Panc1 (cell line): ENCODE measurements around the gene COTL1.

Experiments
- CTCF ChIP-seq: fragments of 450-650 bp; IDR thresholded peaks from 2 replicates; pipeline ENCODE4 v1.5.1; 2017; ENCODE audit warnings: mild to moderate bottlenecking
- POLR2AphosphoS5 ChIP-seq: IDR thresholded peaks from 2 replicates; pipeline ENCODE4 v1.6.1; 2012; ENCODE audit warnings: mild to moderate bottlenecking, low read depth, low read length, moderate library complexity
- REST ChIP-seq, 2 experiments: IDR thresholded peaks; 2 replicates each; pipeline ENCODE4 v1.6.1; 2011 to 2012; ENCODE audit warnings: low read depth in 2 of 2, control low read depth in 1 of 2, low read length in 1 of 2, mild to moderate bottlenecking in 1 of 2, moderate library complexity in 1 of 2; ENCODE audit not compliant: insufficient read depth in 1 of 2
- TCF7L2 ChIP-seq: IDR thresholded peaks from 2 replicates; pipeline ENCODE4 v1.6.1; 2011; ENCODE audit warnings: mild to moderate bottlenecking, low read depth, low read length, inconsistent platforms

- TF ChIP-seq CTCF = no peak
- TF ChIP-seq TCF7L2 = no peak
- no peak for TF ChIP-seq REST (IDR thresholded peaks at IDR 0.05; ENCODE audit: insufficient read depth in 1 of 2, low read depth in 2 of 2, low read length in 1 of 2)
- no peak for TF ChIP-seq POLR2AphosphoS5
These were observed 99.0 kb downstream of the COTL1 start for GRCh38 chr16:84518804-84519341.
